IMR-90 (cell line): ENCODE measurements around the gene LRFN5. TPM values are rescaled to one million over a fixed set of nuclear protein-coding genes. Genes with fewer than 3 reads are reported as not detected.

ENCODE experiments used
- ATAC-seq: fragments of 200-7000 bp; cut with Tn5 transposase; 2 replicates; pipeline ENCODE4 v1.9.1; 2020; ENCODE audit warnings: low read depth, mild to moderate bottlenecking, moderate library complexity
- BruUV-seq: library from RNA; stranded (reverse); fragments of 400-500 nt; replicated peaks from 2 replicates; lab custom pipeline; 2021; lab: Mats Ljungman, UMichigan
- CTCF ChIA-PET: fragments of 300-600 bp; formaldehyde crosslinking; extraction: SDS; loops from one replicate; lab custom pipeline; 2021; ENCODE audit warnings: antibody characterized with exemption; lab: Yijun Ruan, JAX
- POLR2A ChIA-PET: fragments of 300-600 bp; sonication (Branson Sonifier 250); formaldehyde crosslinking; loops from one replicate; lab custom pipeline; 2022; ENCODE audit warnings: antibody characterized with exemption; ENCODE audit not compliant: unreplicated experiment; lab: Charles Lee
- DNase-seq: peaks from one replicate; pipeline ENCODE4 v3.0.0; 2013
- H2AFZ ChIP-seq: replicated peaks from 2 replicates; pipeline ENCODE3; 2013; ENCODE audit warnings: low read length, mild to moderate bottlenecking; ENCODE audit not compliant: poor library complexity
- H2AK5ac ChIP-seq: 2 replicates; pipeline ENCODE4 v1.6.1; 2013; ENCODE audit warnings: low read depth, low read length, inconsistent platforms
- H2AK9ac ChIP-seq: replicated peaks from 2 replicates; pipeline ENCODE3; 2013; ENCODE audit warnings: mild to moderate bottlenecking, low read depth, low read length, moderate library complexity; ENCODE audit not compliant: poor library complexity
- H2BK120ac ChIP-seq: 2 replicates; pipeline ENCODE4 v1.6.1; 2013; ENCODE audit warnings: low read depth, low read length, inconsistent platforms
- H2BK15ac ChIP-seq: 3 replicates; pipeline ENCODE4 v1.6.1; 2013; ENCODE audit warnings: low read depth, low read length, inconsistent platforms
- H2BK20ac ChIP-seq: 2 replicates; pipeline ENCODE4 v1.6.1; 2013; ENCODE audit warnings: low read depth, mild to moderate bottlenecking, inconsistent platforms, low read length, moderate library complexity
- H2BK5ac ChIP-seq: 2 replicates; pipeline ENCODE4 v1.6.1; 2013; ENCODE audit warnings: mild to moderate bottlenecking, low read depth, low read length, inconsistent platforms; ENCODE audit not compliant: poor library complexity, severe bottlenecking
- H3K14ac ChIP-seq: replicated peaks from 2 replicates; pipeline ENCODE4 v1.6.1; 2013; ENCODE audit warnings: low read depth, low read length, inconsistent platforms
- H3K18ac ChIP-seq: 2 replicates; pipeline ENCODE4 v1.6.1; 2013; ENCODE audit warnings: low read depth, low read length, control low read depth
- H3K23ac ChIP-seq: 2 replicates; pipeline ENCODE4 v1.6.1; 2013; ENCODE audit warnings: low read depth, low read length, inconsistent platforms
- H3K27ac ChIP-seq: 2 replicates; pipeline ENCODE4 v1.5.1; 2013; ENCODE audit warnings: mild to moderate bottlenecking, control low read depth, low read length; ENCODE audit not compliant: insufficient read depth
- H3K27me3 ChIP-seq: 2 replicates; pipeline ENCODE4 v1.6.1; 2013; ENCODE audit warnings: low read length; ENCODE audit not compliant: control insufficient read depth, insufficient read depth
- H3K36me3 ChIP-seq: 2 replicates; pipeline ENCODE4 v1.6.1; 2013; ENCODE audit warnings: low read length, mixed read lengths; ENCODE audit not compliant: control insufficient read depth, insufficient read depth
- H3K4ac ChIP-seq: 2 replicates; pipeline ENCODE4 v1.6.1; 2013; ENCODE audit warnings: low read depth, low read length, inconsistent platforms
- H3K4me1 ChIP-seq: 2 replicates; pipeline ENCODE4 v1.6.1; 2013; ENCODE audit warnings: low read length, mixed read lengths; ENCODE audit not compliant: control insufficient read depth, insufficient read depth
- H3K4me2 ChIP-seq: 2 replicates; pipeline ENCODE4 v1.6.1; 2013; ENCODE audit warnings: low read depth, mild to moderate bottlenecking, control low read depth, low read length, moderate library complexity
- H3K4me3 ChIP-seq: 2 replicates; pipeline ENCODE4 v1.5.1; 2013; ENCODE audit warnings: low read depth, mild to moderate bottlenecking, control low read depth, low read length, moderate library complexity; ENCODE audit not compliant: insufficient read depth
- H3K56ac ChIP-seq: 2 replicates; pipeline ENCODE4 v1.6.1; 2013; ENCODE audit warnings: low read length, inconsistent platforms; ENCODE audit not compliant: insufficient read depth; ENCODE audit errors: extremely low read depth
- H3K79me1 ChIP-seq, 2 experiments: 2 replicates each; pipeline ENCODE4 v1.6.1; 2013; ENCODE audit warnings: low read length in 2 of 2, inconsistent platforms in 1 of 2, low read depth in 1 of 2
- H3K9ac ChIP-seq: 2 replicates; pipeline ENCODE4 v1.6.1; 2013; ENCODE audit warnings: low read depth, low read length, control low read depth
- H3K9me1 ChIP-seq: 2 replicates; pipeline ENCODE4 v1.6.1; 2013; ENCODE audit warnings: low read length, inconsistent platforms; ENCODE audit not compliant: insufficient read depth
- H3K9me3 ChIP-seq: 2 replicates; pipeline ENCODE4 v1.6.1; 2013; ENCODE audit warnings: low read length; ENCODE audit not compliant: control insufficient read depth, insufficient read depth
- H4K20me1 ChIP-seq: 2 replicates; pipeline ENCODE4 v1.6.1; 2013; ENCODE audit warnings: low read length, inconsistent platforms; ENCODE audit not compliant: insufficient read depth
- H4K5ac ChIP-seq: 2 replicates; pipeline ENCODE4 v1.6.1; 2013; ENCODE audit warnings: mild to moderate bottlenecking, low read depth, low read length, control low read depth
- H4K8ac ChIP-seq, 2 experiments: 2 replicates each; pipeline ENCODE4 v1.6.1; 2013; ENCODE audit warnings: low read depth in 2 of 2, low read length in 2 of 2, control low read depth in 1 of 2, inconsistent platforms in 1 of 2
- H4K91ac ChIP-seq: 2 replicates; pipeline ENCODE4 v1.6.1; 2013; ENCODE audit warnings: low read depth, low read length, inconsistent platforms; ENCODE audit not compliant: insufficient read depth
- MAZ ChIP-seq: IDR thresholded peaks from 2 replicates; pipeline ENCODE4 v1.6.1; 2012; ENCODE audit warnings: low read depth, mild to moderate bottlenecking, low read length, improper control_type of control experiment, moderate library complexity, borderline replicate concordance
- RFX5 ChIP-seq: IDR thresholded peaks from 2 replicates; pipeline ENCODE4 v1.8.0; 2012; ENCODE audit warnings: low read depth, mild to moderate bottlenecking, low read length, moderate library complexity
- SMC3 ChIP-seq: fragments of 150-350 bp; IDR thresholded peaks from 2 replicates; pipeline ENCODE4 v1.6.1; 2016; ENCODE audit warnings: low read depth, mild to moderate bottlenecking, antibody characterized with exemption, low read length, moderate library complexity
- WGBS, 2 experiments: methylation state at CpG; one replicate each; pipeline versions ENCODE4 v1.1.5 to v1.1.7; 2013; ENCODE audit warnings: missing lambda C conversion rate in 2 of 2; ENCODE audit not compliant: insufficient read length in 1 of 2; ENCODE audit errors: extremely low coverage in 2 of 2; 5-methylcytosine and 5-hydroxymethylcytosine counted together
- dilution Hi-C: fragments of 300-500 bp; cut with HindIII; formaldehyde crosslinking; loops from one replicate; pipeline ENCODE4 v1.14.3; 2018; ENCODE audit warnings: low sequenced_read_pairs; ENCODE audit not compliant: unreplicated experiment
- in situ Hi-C: fragments of 300-500 bp; cut with MboI; formaldehyde crosslinking; loops from 3 replicates; pipeline ENCODE4 v1.14.3; 2019; ENCODE audit warnings: low sequenced_read_pairs, inconsistent platforms, mixed read lengths
- intact Hi-C: fragments of 100-400 bp; cut with micrococcal nuclease; formaldehyde crosslinking; loops from 2 replicates; pipeline ENCODE4 v1.10.0; 2022
- polyA plus RNA-seq, 3 experiments: library from polyadenylated mRNA; depleted of rRNA; stranded (reverse); fragments of >200 nt; gene quantifications; 2 replicates each; pipeline ENCODE4 v1.2.3, GENCODE V29; 2012; ENCODE audit warnings: low replicate concordance in 1 of 3
- total RNA-seq: library from RNA; depleted of rRNA; stranded (reverse); fragments of >200 nt; gene quantifications from 2 replicates; pipeline ENCODE4 v1.2.3, GENCODE V29; 2012
- TF ChIP-seq, protein P1 (sequence below): fragments of 150-350 bp; IDR thresholded peaks from 2 replicates; pipeline ENCODE4 v1.6.1; 2016; ENCODE audit warnings: low read depth, mild to moderate bottlenecking, low read length, moderate library complexity, borderline replicate concordance
- TF ChIP-seq, protein P2 (sequence below): conservative IDR thresholded peaks from 2 replicates; pipeline ENCODE4 v1.5.1; 2012; ENCODE audit warnings: mild to moderate bottlenecking, low read depth, low read length, improper control_type of control experiment

Gene LRFN5
- total and polyA plus RNA-seq, 2 of the 4 experiments (the other 2 are of a cell fraction), result 1.8 to 3.6 TPM

DNA sequence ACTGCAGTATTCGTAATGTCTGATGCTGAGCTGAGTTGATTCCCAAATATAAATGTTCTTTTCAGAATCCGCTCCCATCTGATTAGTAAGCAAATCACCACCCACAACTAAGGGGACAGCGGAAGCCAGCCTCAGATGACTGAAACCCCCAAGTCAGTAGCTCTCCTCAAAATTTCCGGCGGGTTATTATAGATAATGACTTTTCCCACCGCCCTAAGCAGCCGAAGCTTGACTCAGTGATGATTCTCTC is 469 bp upstream of the LRFN5 start:
- 0 out of 2 replicates have a peak overlapping the region, but pooled peaks have one; percentile 17 for H3K27ac ChIP-seq
- H2BK15ac ChIP-seq, result no peak overlapping the region
- no peaks in the 10 kb centered on the region for H3K36me3 ChIP-seq
- H2AK9ac ChIP-seq, result no peak overlapping the region
- H3K9ac ChIP-seq, result peak overlapping the region; percentile 58
- 0 out of 2 replicates have a peak overlapping the region, but pooled peaks have one; percentile 39 for H3K14ac ChIP-seq
- H2AFZ ChIP-seq, result peak overlapping the region; percentile 84
- H2BK5ac ChIP-seq, result no peak overlapping the region
- H3K9me3 ChIP-seq, result no peaks in the 10 kb centered on the region
- no peak overlapping the region for H3K4ac ChIP-seq
- no peaks in the 10 kb centered on the region for H4K20me1 ChIP-seq
- peaks cover 0 to 7% of the 10 kb centered on the region in 2 experiments; a peak in 1 of 4 replicates for H3K79me1 ChIP-seq
- ATAC-seq, result no peak
- H3K4me3 ChIP-seq, result peak overlapping the region; percentile 77
- H4K5ac ChIP-seq, result no peak overlapping the region
- intact Hi-C loops, result loop anchor here (5.0 to 10.0 kb wide), 2 partner anchors 321 to 616 kb away; no protein-coding TSS in a partner anchor
- no CpG with 5 or more reads among the region's 7 CpGs for WGBS, 2 experiments
- H4K91ac ChIP-seq, result no peak overlapping the region
- ChIA-PET CTCF (interaction anchor here (0.6 kb wide), 1 partner anchor 598 kb away, joined by 3 read pairs; no protein-coding TSS in a partner anchor), POLR2A (no interaction called here)
- in situ Hi-C loops, result no loop called here
- dilution Hi-C loops, result no loop called here
- H3K27me3 ChIP-seq, result peaks cover 20% of the 10 kb centered on the region
- no TSS peak for BruUV-seq
- TF ChIP-seq SMC3, result no peak
- TF ChIP-seq, protein P1, sequence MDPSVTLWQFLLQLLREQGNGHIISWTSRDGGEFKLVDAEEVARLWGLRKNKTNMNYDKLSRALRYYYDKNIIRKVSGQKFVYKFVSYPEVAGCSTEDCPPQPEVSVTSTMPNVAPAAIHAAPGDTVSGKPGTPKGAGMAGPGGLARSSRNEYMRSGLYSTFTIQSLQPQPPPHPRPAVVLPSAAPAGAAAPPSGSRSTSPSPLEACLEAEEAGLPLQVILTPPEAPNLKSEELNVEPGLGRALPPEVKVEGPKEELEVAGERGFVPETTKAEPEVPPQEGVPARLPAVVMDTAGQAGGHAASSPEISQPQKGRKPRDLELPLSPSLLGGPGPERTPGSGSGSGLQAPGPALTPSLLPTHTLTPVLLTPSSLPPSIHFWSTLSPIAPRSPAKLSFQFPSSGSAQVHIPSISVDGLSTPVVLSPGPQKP, result no peak
- TF ChIP-seq, protein P2, sequence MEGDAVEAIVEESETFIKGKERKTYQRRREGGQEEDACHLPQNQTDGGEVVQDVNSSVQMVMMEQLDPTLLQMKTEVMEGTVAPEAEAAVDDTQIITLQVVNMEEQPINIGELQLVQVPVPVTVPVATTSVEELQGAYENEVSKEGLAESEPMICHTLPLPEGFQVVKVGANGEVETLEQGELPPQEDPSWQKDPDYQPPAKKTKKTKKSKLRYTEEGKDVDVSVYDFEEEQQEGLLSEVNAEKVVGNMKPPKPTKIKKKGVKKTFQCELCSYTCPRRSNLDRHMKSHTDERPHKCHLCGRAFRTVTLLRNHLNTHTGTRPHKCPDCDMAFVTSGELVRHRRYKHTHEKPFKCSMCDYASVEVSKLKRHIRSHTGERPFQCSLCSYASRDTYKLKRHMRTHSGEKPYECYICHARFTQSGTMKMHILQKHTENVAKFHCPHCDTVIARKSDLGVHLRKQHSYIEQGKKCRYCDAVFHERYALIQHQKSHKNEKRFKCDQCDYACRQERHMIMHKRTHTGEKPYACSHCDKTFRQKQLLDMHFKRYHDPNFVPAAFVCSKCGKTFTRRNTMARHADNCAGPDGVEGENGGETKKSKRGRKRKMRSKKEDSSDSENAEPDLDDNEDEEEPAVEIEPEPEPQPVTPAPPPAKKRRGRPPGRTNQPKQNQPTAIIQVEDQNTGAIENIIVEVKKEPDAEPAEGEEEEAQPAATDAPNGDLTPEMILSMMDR, result no peak
- TF ChIP-seq MAZ, result no peak
- no peak for TF ChIP-seq RFX5
- H3K4me1 ChIP-seq, result no peaks in the 10 kb centered on the region
- 0 out of 2 replicates have a peak overlapping the region, but pooled peaks have one; percentile 24 for H2BK120ac ChIP-seq
- H3K18ac ChIP-seq, result no peak overlapping the region
- peak overlapping the region; percentile 35; the same call in 1 of the 2 replicates for H3K23ac ChIP-seq
- no peak overlapping the region for H2BK20ac ChIP-seq
- no peaks in the 10 kb centered on the region for H3K9me1 ChIP-seq
- H4K8ac ChIP-seq, result no peak overlapping the region; a peak in 1 of 4 replicates
- no peak for DNase-seq
- peak overlapping the region; percentile 90 for H3K4me2 ChIP-seq
- no peak overlapping the region for H2AK5ac ChIP-seq
- no peak overlapping the region for H3K56ac ChIP-seq
